Measurements from ENCODE around the gene GRIA1.

Gene GRIA1

DNA sequence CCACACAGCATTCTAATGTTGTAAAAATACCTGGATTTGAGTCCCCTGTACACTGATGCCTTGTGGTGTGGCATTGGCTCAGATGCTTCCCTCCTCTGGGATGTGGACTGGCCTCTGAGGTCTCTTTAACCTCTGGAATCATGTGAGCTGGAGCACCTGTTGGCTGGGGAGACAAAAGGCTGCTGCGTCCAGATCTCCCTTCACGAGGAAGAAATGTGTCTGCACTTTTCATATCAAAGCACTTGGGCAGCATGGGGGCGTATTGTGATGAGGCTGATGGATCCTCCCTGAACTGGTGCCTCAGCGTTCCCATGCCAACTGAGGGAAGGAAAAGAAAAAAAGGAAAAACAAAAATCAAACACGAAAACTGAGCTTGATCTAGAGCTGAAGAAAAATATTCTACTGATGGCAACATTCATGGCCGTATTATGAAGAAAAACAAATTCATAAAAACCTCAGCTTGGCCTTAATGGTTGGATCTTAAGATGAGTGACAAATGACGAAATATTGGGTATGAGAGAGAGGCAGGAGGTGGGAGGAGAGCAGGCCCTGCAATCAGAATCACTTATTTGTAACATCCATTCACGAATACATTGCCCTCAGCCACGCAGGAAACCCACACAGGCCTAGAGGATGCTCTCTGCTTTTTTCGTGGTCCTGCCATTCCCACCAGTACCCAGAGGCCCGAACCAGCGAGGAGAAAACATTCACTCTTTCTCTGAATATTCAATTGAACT, 26.2 kb downstream of the GRIA1 start:
- no peak for TF ChIP-seq USF1 (IDR thresholded peaks at IDR 0.05)
- TF ChIP-seq YY1 (IDR thresholded peaks at IDR 0.05; ENCODE audit: low read depth), result no peak
- no peak for TF ChIP-seq EGR1 (IDR thresholded peaks at IDR 0.05)
- TF ChIP-seq TEAD4 (IDR thresholded peaks at IDR 0.05), result no peak
- TF ChIP-seq FOXM1 (IDR thresholded peaks at IDR 0.05; ENCODE audit: borderline replicate concordance, low read depth), result no peak
- no peak for TF ChIP-seq MAX (IDR thresholded peaks at IDR 0.05)
- TF ChIP-seq NFIC (IDR thresholded peaks at IDR 0.05), result no peak
- no peak for TF ChIP-seq REST (IDR thresholded peaks at IDR 0.05; ENCODE audit: low read depth)
- TF ChIP-seq CEBPB (IDR thresholded peaks at IDR 0.05), result no peak
- no peak for TF ChIP-seq EP300 (IDR thresholded peaks at IDR 0.05; ENCODE audit: borderline replicate concordance)
- no peak for TF ChIP-seq ZBTB7A (IDR thresholded peaks at IDR 0.05; ENCODE audit: low read depth)
- TF ChIP-seq RAD21 (IDR thresholded peaks at IDR 0.05; ENCODE audit: low read depth), result no peak
- TF ChIP-seq TAF1 (IDR thresholded peaks at IDR 0.05; ENCODE audit: low read depth), result no peak
- no peak for TF ChIP-seq TCF12 (IDR thresholded peaks at IDR 0.05; ENCODE audit: low read depth)
- no peak for TF ChIP-seq CREB1 (IDR thresholded peaks at IDR 0.05; ENCODE audit: low read depth)

DNA sequence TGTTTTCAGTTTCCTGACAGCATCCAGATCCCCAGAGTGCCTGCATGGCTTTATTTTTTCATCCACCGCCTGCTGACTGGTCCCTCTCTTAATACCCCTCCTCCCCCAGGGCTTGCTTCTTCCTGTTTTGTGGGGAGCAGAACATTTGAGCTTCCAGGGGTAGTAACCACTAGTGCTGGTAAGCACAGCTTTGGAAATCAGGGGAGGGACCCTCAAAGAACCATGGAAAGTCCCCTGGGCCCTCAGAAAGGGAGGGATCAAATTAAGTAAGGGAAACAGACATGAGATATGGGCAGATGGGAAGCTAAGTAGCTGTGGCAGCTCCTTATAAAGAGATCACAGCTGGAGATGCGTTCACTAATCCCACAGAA, 26.8 kb downstream of the GRIA1 start:
- TF ChIP-seq FOXM1 (IDR thresholded peaks at IDR 0.05; ENCODE audit: borderline replicate concordance, low read depth) (no peak), MAX (IDR thresholded peaks at IDR 0.05) (no peak), EGR1 (IDR thresholded peaks at IDR 0.05) (no peak), TCF12 (IDR thresholded peaks at IDR 0.05; ENCODE audit: low read depth) (no peak), EP300 (IDR thresholded peaks at IDR 0.05; ENCODE audit: borderline replicate concordance) (no peak)

DNA sequence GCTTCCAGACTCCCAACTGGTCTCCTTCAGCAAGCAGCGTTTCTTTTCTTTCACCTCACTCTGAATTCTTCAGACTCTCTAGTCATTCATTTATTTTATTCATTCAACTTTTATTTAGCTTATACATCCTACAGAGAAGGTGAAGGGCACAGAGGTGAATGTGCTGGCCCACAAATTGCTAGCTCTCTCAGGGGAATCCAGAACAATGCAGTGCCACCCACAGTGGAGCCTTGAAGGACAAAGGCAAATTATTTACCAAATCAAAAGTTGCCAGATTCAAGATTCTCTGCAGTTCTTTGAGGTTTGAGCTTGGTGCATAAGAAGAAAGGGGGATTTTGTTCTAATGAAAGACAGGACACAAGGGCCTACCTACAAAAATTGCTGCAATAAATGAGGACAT, 29.7 kb downstream of the GRIA1 start:
- TF ChIP-seq EP300 (IDR thresholded peaks at IDR 0.05; ENCODE audit: borderline replicate concordance), result no peak
- no peak for TF ChIP-seq TEAD4 (IDR thresholded peaks at IDR 0.05)
- no peak for TF ChIP-seq USF1 (IDR thresholded peaks at IDR 0.05)
- TF ChIP-seq ZBTB7A (IDR thresholded peaks at IDR 0.05; ENCODE audit: low read depth), result no peak
- TF ChIP-seq TCF12 (IDR thresholded peaks at IDR 0.05; ENCODE audit: low read depth), result no peak
- TF ChIP-seq REST (IDR thresholded peaks at IDR 0.05; ENCODE audit: low read depth), result no peak
- TF ChIP-seq FOXM1 (IDR thresholded peaks at IDR 0.05; ENCODE audit: borderline replicate concordance, low read depth), result no peak
- no peak for TF ChIP-seq TAF1 (IDR thresholded peaks at IDR 0.05; ENCODE audit: low read depth)
- TF ChIP-seq EGR1 (IDR thresholded peaks at IDR 0.05), result no peak
- no peak for TF ChIP-seq YY1 (IDR thresholded peaks at IDR 0.05; ENCODE audit: low read depth)
- no peak for TF ChIP-seq CEBPB (IDR thresholded peaks at IDR 0.05)
- no peak for TF ChIP-seq CREB1 (IDR thresholded peaks at IDR 0.05; ENCODE audit: low read depth)
- TF ChIP-seq RAD21 (IDR thresholded peaks at IDR 0.05; ENCODE audit: low read depth), result no peak
- TF ChIP-seq MAX (IDR thresholded peaks at IDR 0.05), result no peak

DNA sequence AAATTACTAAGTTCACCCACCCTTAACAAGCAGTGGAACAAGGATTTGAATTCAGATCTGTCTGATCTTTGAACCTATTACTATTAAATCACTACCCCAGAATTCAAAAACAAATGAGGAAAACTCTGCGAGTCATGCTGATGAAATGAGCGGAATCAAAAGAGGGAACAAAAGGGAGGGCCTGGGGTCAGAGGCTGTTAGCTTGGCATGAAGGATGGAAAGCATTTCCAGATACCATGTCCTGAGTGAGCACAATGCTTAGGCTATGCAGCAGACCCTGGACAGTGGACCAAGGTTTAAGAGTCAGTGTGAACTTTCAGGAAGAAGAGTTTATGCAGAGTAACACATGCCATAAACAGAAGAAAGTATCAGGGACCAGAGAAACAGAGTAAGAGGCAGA, 30.5 kb downstream of the GRIA1 start:
- TF ChIP-seq CEBPB (IDR thresholded peaks at IDR 0.05) (no peak), USF1 (IDR thresholded peaks at IDR 0.05) (no peak), NFIC (IDR thresholded peaks at IDR 0.05) (no peak), TAF1 (IDR thresholded peaks at IDR 0.05; ENCODE audit: low read depth) (no peak), TEAD4 (IDR thresholded peaks at IDR 0.05) (no peak), EGR1 (IDR thresholded peaks at IDR 0.05) (no peak), CREB1 (IDR thresholded peaks at IDR 0.05; ENCODE audit: low read depth) (no peak), FOXM1 (IDR thresholded peaks at IDR 0.05; ENCODE audit: borderline replicate concordance, low read depth) (no peak), MAX (IDR thresholded peaks at IDR 0.05) (no peak), YY1 (IDR thresholded peaks at IDR 0.05; ENCODE audit: low read depth) (no peak), ZBTB7A (IDR thresholded peaks at IDR 0.05; ENCODE audit: low read depth) (no peak), RAD21 (IDR thresholded peaks at IDR 0.05; ENCODE audit: low read depth) (no peak), TCF12 (IDR thresholded peaks at IDR 0.05; ENCODE audit: low read depth) (no peak), EP300 (IDR thresholded peaks at IDR 0.05; ENCODE audit: borderline replicate concordance) (no peak), REST (IDR thresholded peaks at IDR 0.05; ENCODE audit: low read depth) (no peak)
